Endothelial cell (in vitro differentiated cells): ENCODE measurements around the gene PGA5. TPM values are rescaled to one million over a fixed set of nuclear protein-coding genes. Genes with fewer than 3 reads are reported as not detected.

Experiments
- DNase-seq: peaks from one replicate; pipeline ENCODE4 v3.0.0; 2021; ENCODE audit warnings: low spot score
- H3K27ac Mint-ChIP-seq: one replicate; pipeline ENCODE4 v1.8.0; 2021; ENCODE audit warnings: mixed read lengths, inconsistent platforms; ENCODE audit not compliant: unreplicated experiment
- H3K27me3 Mint-ChIP-seq: one replicate; pipeline ENCODE4 v1.8.0; 2021; ENCODE audit warnings: mild to moderate bottlenecking, moderate library complexity, mixed read lengths, inconsistent platforms; ENCODE audit not compliant: unreplicated experiment
- H3K36me3 Mint-ChIP-seq: one replicate; pipeline ENCODE4 v1.8.0; 2021; ENCODE audit warnings: mild to moderate bottlenecking, low read depth, mixed read lengths, inconsistent platforms; ENCODE audit not compliant: unreplicated experiment
- H3K4me1 Mint-ChIP-seq: one replicate; pipeline ENCODE4 v1.8.0; 2021; ENCODE audit warnings: mild to moderate bottlenecking, mixed read lengths, inconsistent platforms; ENCODE audit not compliant: unreplicated experiment
- H3K4me3 Mint-ChIP-seq: one replicate; pipeline ENCODE4 v1.8.0; 2021; ENCODE audit warnings: mild to moderate bottlenecking, mixed read lengths, inconsistent platforms; ENCODE audit not compliant: unreplicated experiment
- H3K9me3 Mint-ChIP-seq: one replicate; pipeline ENCODE4 v1.8.0; 2021; ENCODE audit warnings: mixed read lengths, inconsistent platforms; ENCODE audit not compliant: unreplicated experiment
- CTCF ChIP-seq: fragments of 200-600 bp; sonication (generic); IDR thresholded peaks from one replicate; pipeline ENCODE4 v1.5.0; 2021; ENCODE audit warnings: antibody characterized with exemption; ENCODE audit not compliant: unreplicated experiment
- total RNA-seq: library from RNA; stranded (reverse); fragmentation: NEBNext Ultra II Directional; extraction: Animal tissue kit (Norgen Biotek cat#: 25700); gene quantifications from one replicate; pipeline ENCODE4 v1.2.1, GENCODE V29; 2021; ENCODE audit not compliant: unreplicated experiment

The PGA5 gene
- total RNA-seq, 1 donor from 2014 or later = 1.2 TPM

- TF ChIP-seq CTCF = no peak
These were observed 23.8 kb downstream of the PGA5 start for GRCh38 chr11:61264795-61265194.

GRCh38 chr11:61265357-61265756, 24.4 kb downstream of the PGA5 start:
- H3K4me3 Mint-ChIP-seq = no peak overlapping the region
- no peaks in the 10 kb centered on the region for H3K4me1 Mint-ChIP-seq
- TF ChIP-seq CTCF = no peak
- H3K36me3 Mint-ChIP-seq = peaks cover 6% of the 10 kb centered on the region
- H3K9me3 Mint-ChIP-seq = no peaks in the 10 kb centered on the region
- H3K27ac Mint-ChIP-seq = no peak overlapping the region
- H3K27me3 Mint-ChIP-seq = peaks cover 5% of the 10 kb centered on the region
- DNase-seq = no peak

More at GRCh38 chr11:61264795-61265194, 23.8 kb downstream of the PGA5 start:
- Mint-ChIP-seq H3K4me3 (no peak overlapping the region), H3K4me1 (no peaks in the 10 kb centered on the region), H3K27me3 (peaks cover 5% of the 10 kb centered on the region), H3K27ac (no peak overlapping the region), H3K36me3 (peaks cover 7% of the 10 kb centered on the region), H3K9me3 (no peaks in the 10 kb centered on the region)
- no peak for DNase-seq

- no peak overlapping the region for H3K4me3 Mint-ChIP-seq
- H3K27me3 Mint-ChIP-seq = peaks cover 5% of the 10 kb centered on the region
- peaks cover 6% of the 10 kb centered on the region for H3K36me3 Mint-ChIP-seq
- H3K9me3 Mint-ChIP-seq = no peaks in the 10 kb centered on the region
- no peak for TF ChIP-seq CTCF
- DNase-seq = no peak
- no peaks in the 10 kb centered on the region for H3K4me1 Mint-ChIP-seq
- H3K27ac Mint-ChIP-seq = no peak overlapping the region
These were observed 25.6 kb downstream of the PGA5 start for GRCh38 chr11:61266602-61267001.

- DNase-seq = no peak
- Mint-ChIP-seq H3K27me3 (peaks cover 5% of the 10 kb centered on the region), H3K36me3 (peaks cover 6% of the 10 kb centered on the region), H3K9me3 (no peaks in the 10 kb centered on the region), H3K27ac (no peak overlapping the region), H3K4me3 (no peak overlapping the region), H3K4me1 (no peaks in the 10 kb centered on the region)
- no peak for TF ChIP-seq CTCF
These were observed 26.5 kb downstream of the PGA5 start for GRCh38 chr11:61267437-61267841.

GRCh38 chr11:61268588-61269250, 27.7 kb downstream of the PGA5 start:
- no peak for DNase-seq
- Mint-ChIP-seq H3K27me3 (peaks cover 5% of the 10 kb centered on the region), H3K9me3 (no peaks in the 10 kb centered on the region), H3K27ac (no peak overlapping the region), H3K4me1 (no peaks in the 10 kb centered on the region), H3K4me3 (no peak overlapping the region), H3K36me3 (peaks cover 6% of the 10 kb centered on the region)
- no peak for TF ChIP-seq CTCF
